Ishikawa (cell line): ENCODE data around the gene PLA2G6.

Experiments
- CREB1 ChIP-seq: IDR thresholded peaks from 2 replicates; pipeline ENCODE4 v1.6.1; 2012; ENCODE audit warnings: low read depth
- EGR1 ChIP-seq: IDR thresholded peaks from 2 replicates; pipeline ENCODE4 v1.6.1; 2012
- EP300 ChIP-seq: IDR thresholded peaks from 2 replicates; pipeline ENCODE4 v1.6.1; 2012; ENCODE audit warnings: borderline replicate concordance
- MAX ChIP-seq: IDR thresholded peaks from 2 replicates; pipeline ENCODE4 v1.6.1; 2012
- REST ChIP-seq: IDR thresholded peaks from 2 replicates; pipeline ENCODE4 v1.6.1; 2012; ENCODE audit warnings: low read depth, mild to moderate bottlenecking
- TAF1 ChIP-seq: IDR thresholded peaks from 2 replicates; pipeline ENCODE4 v1.6.1; 2012; ENCODE audit warnings: low read depth, mild to moderate bottlenecking
- YY1 ChIP-seq: IDR thresholded peaks from 2 replicates; pipeline ENCODE4 v1.6.1; 2012; ENCODE audit warnings: low read depth

- no peak for TF ChIP-seq YY1
- TF ChIP-seq MAX: no peak
- no peak for TF ChIP-seq EGR1
- TF ChIP-seq CREB1: no peak
- TF ChIP-seq TAF1: no peak
- no peak for TF ChIP-seq EP300
- TF ChIP-seq REST: no peak
These were observed 46.8 kb upstream of the PLA2G6 start for GRCh38 chr22:38228326-38228872.
